ENCODE data around the gene FGD4. TPM values are rescaled to one million over a fixed set of nuclear protein-coding genes. Genes with fewer than 3 reads are reported as not detected.
A peak's percentile ranks its signal among the peaks of the same experiment; 100 is the strongest.
"Not testable (repeated sequence)": the region's sequence is repeated elsewhere in the genome, so short reads cannot be mapped to it uniquely, and the experiment has no call there.

Gene FGD4
- total and polyA plus RNA-seq, 5 donors from 2014 or later: 0.02 to 0.67 TPM; not detected in 3

DNA sequence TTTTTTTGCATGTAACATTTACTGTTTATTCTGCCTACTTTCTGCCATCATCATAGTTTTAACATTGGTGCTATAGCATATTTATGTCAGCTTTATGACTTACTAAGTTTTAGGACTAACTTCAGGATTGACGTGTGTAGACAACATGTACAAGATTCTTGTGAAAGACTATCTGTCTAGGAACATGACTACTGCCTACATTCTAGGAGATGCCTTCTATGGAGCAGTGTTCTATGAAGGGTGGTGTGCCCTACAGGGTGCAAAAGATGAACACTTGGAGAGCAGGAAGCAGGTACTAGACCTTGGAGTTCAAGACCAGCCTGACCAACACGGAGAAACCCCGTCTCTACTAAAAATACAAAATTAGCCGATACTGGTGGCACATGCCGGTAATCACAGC is 118.6 kb downstream of the FGD4 start:
- H3K36me3 Mint-ChIP-seq: no peaks in the 10 kb centered on the region
- peaks cover 0 to 4% (median 1%) of the 10 kb centered on the region in 4 donors for H3K4me1 Mint-ChIP-seq
- Histone ChIP-seq H3K36me3 (ENCODE audit: control insufficient read depth, insufficient read depth, low read length) (no peaks in the 10 kb centered on the region), H3K27ac (ENCODE audit: insufficient read depth, low read length, poor library complexity, severe bottlenecking) (no peak overlapping the region), H3K27me3 (ENCODE audit: control insufficient read depth, insufficient read depth, low read length) (no peaks in the 10 kb centered on the region), H3K4me3 (ENCODE audit: low read depth, low read length) (no peak overlapping the region), H3K4me1 (ENCODE audit: control insufficient read depth, insufficient read depth, low read length, poor library complexity, severe bottlenecking) (no peaks in the 10 kb centered on the region), H3K9me3 (ENCODE audit: control insufficient read depth in 2 of 2, low read length in 2 of 2) (no peaks in the 10 kb centered on the region)
- H3K4me3 Mint-ChIP-seq: no peak overlapping the region
- no peak overlapping the region for H3K27ac Mint-ChIP-seq
- H3K27me3 Mint-ChIP-seq: peaks cover 6% of the 10 kb centered on the region
- DNase-seq (no peak), ATAC-seq (ENCODE audit: low read depth in 2 of 2) (no peak)
- no peaks in the 10 kb centered on the region for H3K9me3 Mint-ChIP-seq

DNA sequence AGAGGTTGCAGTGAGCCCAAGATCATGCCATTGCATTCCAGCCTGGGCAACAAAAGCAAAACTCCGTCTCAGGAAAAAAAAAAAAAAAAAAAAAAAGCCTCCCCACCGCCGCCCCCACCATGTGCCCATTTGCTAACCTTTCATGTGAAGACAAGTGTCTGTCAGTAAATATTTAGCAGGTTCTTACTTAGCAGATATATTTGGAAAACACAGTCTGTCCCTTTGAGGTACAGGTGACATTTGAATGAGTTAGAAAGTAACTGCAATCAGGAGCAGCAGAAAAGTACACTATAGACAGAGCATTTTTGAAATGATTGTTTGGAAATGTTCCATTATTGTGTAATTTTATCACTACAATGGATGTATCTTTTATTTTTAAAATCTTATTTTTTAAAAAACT is 119.7 kb downstream of the FGD4 start:
- no peaks in the 10 kb centered on the region for H3K9me3 Mint-ChIP-seq
- Histone ChIP-seq H3K4me3 (ENCODE audit: low read depth, low read length) (no peak overlapping the region), H3K27ac (ENCODE audit: insufficient read depth, low read length, poor library complexity, severe bottlenecking) (no peak overlapping the region), H3K36me3 (ENCODE audit: control insufficient read depth, insufficient read depth, low read length) (no peaks in the 10 kb centered on the region), H3K27me3 (ENCODE audit: control insufficient read depth, insufficient read depth, low read length) (no peaks in the 10 kb centered on the region), H3K4me1 (ENCODE audit: control insufficient read depth, insufficient read depth, low read length, poor library complexity, severe bottlenecking) (no peaks in the 10 kb centered on the region), H3K9me3 (ENCODE audit: control insufficient read depth in 2 of 2, low read length in 2 of 2) (no peaks in the 10 kb centered on the region)
- no peaks in the 10 kb centered on the region for H3K36me3 Mint-ChIP-seq
- no peak overlapping the region for H3K27ac Mint-ChIP-seq
- no peaks in the 10 kb centered on the region for H3K27me3 Mint-ChIP-seq
- peaks cover 0 to 4% (median 2%) of the 10 kb centered on the region in 4 donors for H3K4me1 Mint-ChIP-seq
- no peak overlapping the region for H3K4me3 Mint-ChIP-seq
- DNase-seq: no peak
- no peak for ATAC-seq (ENCODE audit: low read depth in 2 of 2)

DNA sequence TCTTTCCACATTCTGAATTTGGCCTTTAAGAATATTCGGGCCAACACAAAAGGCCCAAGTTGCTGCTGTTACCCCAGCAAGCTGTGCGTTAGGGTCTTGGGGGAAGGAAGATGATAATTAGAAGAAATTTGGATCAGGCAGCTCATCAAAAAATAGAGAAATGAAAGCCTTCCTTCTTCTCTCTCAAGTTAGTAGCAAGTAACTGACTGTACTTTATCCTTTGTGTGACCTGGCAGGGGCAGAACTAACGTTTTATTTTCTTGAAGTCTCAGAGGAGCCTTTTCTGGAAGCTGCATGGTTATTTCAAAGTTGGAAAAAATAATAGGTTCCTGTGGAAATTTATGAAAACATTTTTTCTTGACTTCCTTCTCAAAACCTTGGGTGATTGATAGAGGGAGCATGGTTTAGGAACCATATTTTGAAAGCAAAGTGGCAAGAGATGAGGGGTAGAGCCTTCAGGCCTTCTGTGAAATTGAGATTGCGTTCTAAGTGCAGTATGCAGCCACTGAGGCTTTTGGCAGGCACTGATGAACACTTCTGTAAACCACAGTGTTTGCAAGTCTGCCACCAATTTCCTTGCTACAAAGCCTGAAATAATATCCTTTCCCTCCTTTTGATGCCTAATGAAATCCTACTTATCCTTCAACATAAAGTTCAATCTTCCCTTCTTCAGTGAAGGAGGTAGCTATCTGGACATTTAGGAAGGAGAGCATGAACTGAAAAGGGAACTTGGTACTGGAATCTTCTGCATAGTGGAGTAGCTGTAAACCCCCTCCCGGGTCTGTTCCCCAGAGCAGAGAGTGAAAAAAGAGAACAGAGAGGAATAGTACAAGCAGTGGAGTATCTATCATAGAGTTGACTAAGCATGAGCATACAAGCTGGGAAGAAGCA is 123.2 kb downstream of the FGD4 start:
- no peaks in the 10 kb centered on the region for H3K4me1 ChIP-seq (ENCODE audit: control insufficient read depth, insufficient read depth, low read length, poor library complexity, severe bottlenecking)
- no peaks in the 10 kb centered on the region for H3K9me3 ChIP-seq (ENCODE audit: control insufficient read depth in 2 of 2, low read length in 2 of 2)
- no peaks in the 10 kb centered on the region for H3K9me3 Mint-ChIP-seq
- H3K4me3 ChIP-seq (ENCODE audit: low read depth, low read length): no peak overlapping the region
- no peak overlapping the region for H3K4me3 Mint-ChIP-seq
- ATAC-seq (ENCODE audit: low read depth in 2 of 2) (no peak), DNase-seq (no peak)
- no peaks in the 10 kb centered on the region for H3K36me3 ChIP-seq (ENCODE audit: control insufficient read depth, insufficient read depth, low read length)
- H3K27ac ChIP-seq (ENCODE audit: insufficient read depth, low read length, poor library complexity, severe bottlenecking): no peak overlapping the region
- peaks cover 0 to 4% (median under 1%) of the 10 kb centered on the region in 4 donors for H3K4me1 Mint-ChIP-seq
- H3K36me3 Mint-ChIP-seq: no peaks in the 10 kb centered on the region
- no peaks in the 10 kb centered on the region for H3K27me3 ChIP-seq (ENCODE audit: control insufficient read depth, insufficient read depth, low read length)
- H3K27ac Mint-ChIP-seq: no peak overlapping the region
- no peaks in the 10 kb centered on the region for H3K27me3 Mint-ChIP-seq

- not testable (repeated sequence) for H3K4me3 Mint-ChIP-seq; H3K4me1 ChIP-seq (ENCODE audit: control insufficient read depth, insufficient read depth, low read length, poor library complexity, severe bottlenecking); ATAC-seq (ENCODE audit: low read depth in 2 of 2); H3K27me3 Mint-ChIP-seq; H3K9me3 ChIP-seq (ENCODE audit: control insufficient read depth in 2 of 2, low read length in 2 of 2); H3K4me3 ChIP-seq (ENCODE audit: low read depth, low read length); H3K9me3 Mint-ChIP-seq; H3K27ac Mint-ChIP-seq; H3K27me3 ChIP-seq (ENCODE audit: control insufficient read depth, insufficient read depth, low read length); H3K36me3 ChIP-seq (ENCODE audit: control insufficient read depth, insufficient read depth, low read length); H3K36me3 Mint-ChIP-seq; H3K4me1 Mint-ChIP-seq; H3K27ac ChIP-seq (ENCODE audit: insufficient read depth, low read length, poor library complexity, severe bottlenecking); DNase-seq
Observed at GRCh38 chr12:32525802-32526201, 126.4 kb downstream of the FGD4 start.

GRCh38 chr12:32526343-32526742 is 127.0 kb downstream of the FGD4 start:
- not testable (repeated sequence) for H3K27ac ChIP-seq (ENCODE audit: insufficient read depth, low read length, poor library complexity, severe bottlenecking); H3K9me3 ChIP-seq (ENCODE audit: control insufficient read depth in 2 of 2, low read length in 2 of 2); H3K27me3 ChIP-seq (ENCODE audit: control insufficient read depth, insufficient read depth, low read length); H3K4me3 ChIP-seq (ENCODE audit: low read depth, low read length); H3K9me3 Mint-ChIP-seq; H3K36me3 Mint-ChIP-seq; H3K4me1 Mint-ChIP-seq; H3K4me1 ChIP-seq (ENCODE audit: control insufficient read depth, insufficient read depth, low read length, poor library complexity, severe bottlenecking); H3K27me3 Mint-ChIP-seq; DNase-seq; H3K27ac Mint-ChIP-seq; ATAC-seq (ENCODE audit: low read depth in 2 of 2); H3K4me3 Mint-ChIP-seq; H3K36me3 ChIP-seq (ENCODE audit: control insufficient read depth, insufficient read depth, low read length)

DNA sequence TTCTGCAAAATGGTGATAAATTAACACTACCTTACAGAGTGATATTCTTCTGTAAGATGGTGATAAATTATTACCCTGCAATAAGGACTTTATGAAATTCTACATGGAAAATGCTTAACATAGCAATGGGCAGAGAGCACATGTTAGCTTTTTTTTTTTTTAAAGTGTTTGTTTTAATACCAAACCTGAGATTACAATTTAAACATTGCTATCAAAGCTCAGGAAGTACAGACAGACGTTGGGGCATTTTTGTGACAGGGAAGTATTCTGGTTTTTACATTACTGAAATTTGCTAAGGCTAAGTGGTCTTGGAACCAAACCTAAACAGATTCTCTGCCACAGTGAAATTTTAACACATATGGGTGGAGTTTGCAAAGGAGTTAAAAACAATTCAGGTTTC is 133.1 kb downstream of the FGD4 start:
- Mint-ChIP-seq H3K27me3 (peaks cover 22% of the 10 kb centered on the region), H3K9me3 (no peaks in the 10 kb centered on the region), H3K27ac (no peak overlapping the region), H3K36me3 (no peaks in the 10 kb centered on the region), H3K4me1 (peaks cover 0 to 8% (median 2%) of the 10 kb centered on the region in 4 donors), H3K4me3 (no peak overlapping the region)
- no peaks in the 10 kb centered on the region for H3K4me1 ChIP-seq (ENCODE audit: control insufficient read depth, insufficient read depth, low read length, poor library complexity, severe bottlenecking)
- H3K36me3 ChIP-seq (ENCODE audit: control insufficient read depth, insufficient read depth, low read length): no peaks in the 10 kb centered on the region
- no peak for DNase-seq
- no peaks in the 10 kb centered on the region for H3K9me3 ChIP-seq (ENCODE audit: control insufficient read depth in 2 of 2, low read length in 2 of 2)
- ATAC-seq (ENCODE audit: low read depth in 2 of 2): no peak
- H3K27ac ChIP-seq (ENCODE audit: insufficient read depth, low read length, poor library complexity, severe bottlenecking): no peak overlapping the region
- no peak overlapping the region for H3K4me3 ChIP-seq (ENCODE audit: low read depth, low read length)
- peaks cover 7% of the 10 kb centered on the region for H3K27me3 ChIP-seq (ENCODE audit: control insufficient read depth, insufficient read depth, low read length)

DNA sequence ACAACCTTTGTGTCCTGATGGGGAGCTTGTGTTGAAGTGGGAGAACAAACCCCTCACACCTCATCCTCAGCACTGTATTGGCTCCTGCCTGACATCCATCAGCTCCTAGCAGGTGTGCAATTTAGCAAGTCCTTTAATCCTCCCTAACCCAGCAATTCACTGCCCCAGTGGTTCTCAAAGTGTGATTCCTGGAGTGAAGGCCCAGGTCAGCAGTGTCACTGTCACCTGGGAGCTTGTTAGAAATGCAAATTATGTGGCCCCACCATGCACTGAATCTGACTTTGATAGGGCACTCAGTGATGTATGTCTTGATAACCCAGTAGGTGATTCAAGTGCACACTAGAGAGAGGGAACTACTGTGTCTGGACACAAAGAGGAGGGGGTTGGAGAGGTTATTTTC is 133.6 kb downstream of the FGD4 start:
- Histone ChIP-seq H3K4me1 (ENCODE audit: control insufficient read depth, insufficient read depth, low read length, poor library complexity, severe bottlenecking) (no peaks in the 10 kb centered on the region), H3K36me3 (ENCODE audit: control insufficient read depth, insufficient read depth, low read length) (no peaks in the 10 kb centered on the region), H3K27me3 (ENCODE audit: control insufficient read depth, insufficient read depth, low read length) (peaks cover 7% of the 10 kb centered on the region), H3K27ac (ENCODE audit: insufficient read depth, low read length, poor library complexity, severe bottlenecking) (no peak overlapping the region), H3K4me3 (ENCODE audit: low read depth, low read length) (no peak overlapping the region), H3K9me3 (ENCODE audit: control insufficient read depth in 2 of 2, low read length in 2 of 2) (no peaks in the 10 kb centered on the region)
- H3K4me3 Mint-ChIP-seq: no peak overlapping the region
- no peaks in the 10 kb centered on the region for H3K36me3 Mint-ChIP-seq
- peaks cover 27% of the 10 kb centered on the region for H3K27me3 Mint-ChIP-seq
- DNase-seq: no peak
- no peak for ATAC-seq (ENCODE audit: low read depth in 2 of 2)
- H3K27ac Mint-ChIP-seq: peak overlapping the region in 1 of 3 donors; percentile 62
- H3K9me3 Mint-ChIP-seq: no peaks in the 10 kb centered on the region
- peaks cover 0 to 8% (median 2%) of the 10 kb centered on the region in 4 donors for H3K4me1 Mint-ChIP-seq

- H3K9me3 Mint-ChIP-seq; H3K36me3 ChIP-seq (ENCODE audit: control insufficient read depth, insufficient read depth, low read length); H3K4me3 Mint-ChIP-seq; H3K9me3 ChIP-seq (ENCODE audit: control insufficient read depth in 2 of 2, low read length in 2 of 2); H3K27ac ChIP-seq (ENCODE audit: insufficient read depth, low read length, poor library complexity, severe bottlenecking); DNase-seq; H3K4me3 ChIP-seq (ENCODE audit: low read depth, low read length); H3K4me1 ChIP-seq (ENCODE audit: control insufficient read depth, insufficient read depth, low read length, poor library complexity, severe bottlenecking); H3K27ac Mint-ChIP-seq; H3K4me1 Mint-ChIP-seq; H3K36me3 Mint-ChIP-seq; H3K27me3 ChIP-seq (ENCODE audit: control insufficient read depth, insufficient read depth, low read length); ATAC-seq (ENCODE audit: low read depth in 2 of 2): not testable (repeated sequence)
- peaks cover 29% of the 10 kb centered on the region for H3K27me3 Mint-ChIP-seq
Observed at GRCh38 chr12:32533506-32533905, 134.1 kb downstream of the FGD4 start.
